K562 (cell line): ENCODE data around the gene RNGTT. TPM values are rescaled to one million over a fixed set of nuclear protein-coding genes. Genes with fewer than 3 reads are reported as not detected.

Experiments
- ATAC-seq: fragments of 200-7000 bp; cut with Tn5 transposase; 3 replicates; pipeline ENCODE4 v1.9.1; 2020; ENCODE audit warnings: moderate library complexity
- BruUV-seq: library from RNA; stranded (reverse); fragments of 400-500 nt; replicated peaks from 2 replicates; lab custom pipeline; 2021; lab: Mats Ljungman, UMichigan
- CTCF ChIA-PET: fragments of 300-600 bp; formaldehyde crosslinking; extraction: SDS; loops from one replicate; lab custom pipeline; 2021; ENCODE audit warnings: low intra/inter-chr PET ratio; lab: Yijun Ruan, JAX
- POLR2A ChIA-PET: fragments of 300-600, 350-650 bp; sonication (Branson Sonifier 250); formaldehyde crosslinking; extraction: SDS; loops from one replicate; lab custom pipeline; 2021; ENCODE audit warnings: antibody characterized with exemption, inconsistent platforms; lab: Yijun Ruan, JAX
- DNase-seq, 4 experiments: peaks; one replicate each; pipeline versions ENCODE4 v3.0.0 to v3.0.0-alpha.2; 2011 to 2018; ENCODE audit warnings: low spot score in 3 of 4, mixed read lengths in 3 of 4; ENCODE audit errors: extremely low read depth in 1 of 4
- FAIRE-seq: peaks from 2 replicates; lab custom pipeline; 2011; peaks lifted over from hg19 to GRCh38; lab: Jason Lieb, UNC
- H2AFZ ChIP-seq: 2 replicates; pipeline ENCODE4 v1.6.0; 2011; ENCODE audit warnings: low read depth, low read length, control low read depth, inconsistent platforms
- H3K27ac ChIP-seq: fragments of 200-600 bp; 3 replicates; pipeline ENCODE4 v1.8.0; 2011; ENCODE audit warnings: low read depth, mild to moderate bottlenecking, control low read depth, inconsistent platforms, low read length, moderate library complexity, mixed read lengths; ENCODE audit errors: extremely low read depth
- H3K27me3 ChIP-seq, 2 experiments: fragments of 300-600 bp in 1 of 2; 2 replicates in 1 of 2; 3 replicates in 1 of 2; pipeline versions ENCODE4 v1.6.0 to v1.8.0; 2011; ENCODE audit warnings: inconsistent platforms in 2 of 2, low read length in 2 of 2, mild to moderate bottlenecking in 1 of 2, mixed read lengths in 1 of 2, moderate library complexity in 1 of 2; ENCODE audit not compliant: control insufficient read depth in 2 of 2, insufficient read depth in 2 of 2
- H3K36me3 ChIP-seq: fragments of 300-600 bp; 3 replicates; pipeline ENCODE4 v1.8.0; 2011; ENCODE audit warnings: mild to moderate bottlenecking, low read length, inconsistent platforms; ENCODE audit not compliant: control insufficient read depth, insufficient read depth
- H3K4me1 ChIP-seq, 2 experiments: fragments of 200-600 bp in 1 of 2; replicated peaks in 1 of 2; 2 replicates in 1 of 2; 3 replicates in 1 of 2; pipeline versions ENCODE4 v1.5.1 to v1.8.0; 2011; ENCODE audit warnings: inconsistent platforms in 2 of 2, low read length in 2 of 2, mild to moderate bottlenecking in 1 of 2, mixed read lengths in 1 of 2, moderate library complexity in 1 of 2; ENCODE audit not compliant: control insufficient read depth in 2 of 2, insufficient read depth in 2 of 2
- H3K4me2 ChIP-seq: 2 replicates; pipeline ENCODE4 v1.6.1; 2011; ENCODE audit warnings: low read length, control low read depth, inconsistent platforms, mixed read lengths; ENCODE audit not compliant: insufficient read depth
- H3K4me3 ChIP-seq: fragments of 200-600 bp; sonication (generic), shearing (Covaris generic); 2 replicates; pipeline ENCODE4 v1.5.1; 2016; ENCODE audit warnings: control low read depth, inconsistent platforms
- H3K79me2 ChIP-seq: fragments of 200-600 bp; 3 replicates; pipeline ENCODE4 v1.8.0; 2011; ENCODE audit warnings: low read length, inconsistent platforms; ENCODE audit not compliant: control insufficient read depth, insufficient read depth
- H3K9ac ChIP-seq, 2 experiments: 2 replicates each; pipeline versions ENCODE4 v1.6.0 to v1.6.1; 2011; ENCODE audit warnings: low read depth in 2 of 2, low read length in 2 of 2, control low read depth in 1 of 2, inconsistent platforms in 1 of 2, mild to moderate bottlenecking in 1 of 2, mixed read lengths in 1 of 2; ENCODE audit not compliant: insufficient read depth in 1 of 2
- H3K9me1 ChIP-seq: one replicate; pipeline ENCODE4 v1.6.0; 2011; ENCODE audit warnings: inconsistent platforms, mild to moderate bottlenecking, low read length, moderate library complexity; ENCODE audit not compliant: control insufficient read depth, insufficient read depth
- H3K9me3 ChIP-seq: replicated peaks from 2 replicates; pipeline ENCODE4 v1.5.1; 2011; ENCODE audit warnings: low read depth, low read length, inconsistent platforms; ENCODE audit not compliant: control insufficient read depth, insufficient read depth
- H4K20me1 ChIP-seq: replicated peaks from 2 replicates; pipeline ENCODE4 v1.6.1; 2011; ENCODE audit warnings: low read length, inconsistent platforms, mixed read lengths; ENCODE audit not compliant: control insufficient read depth, insufficient read depth
- ARID4B ChIP-seq: sonication (generic); formaldehyde crosslinking; IDR thresholded peaks from 2 replicates; pipeline ENCODE4 v1.8.0; 2022; ENCODE audit warnings: mild to moderate bottlenecking, missing genetic modification reagents
- HDAC8 ChIP-seq: fragments of 450-650 bp; IDR thresholded peaks from 2 replicates; pipeline ENCODE4 v1.6.1; 2016; ENCODE audit warnings: mild to moderate bottlenecking, missing genetic modification characterization, moderate library complexity, missing compliant biosample characterization
- HMG20A ChIP-seq: fragments of 450-650 bp; formaldehyde crosslinking; conservative IDR thresholded peaks from 2 replicates; pipeline ENCODE4 v1.4.0; 2020; ENCODE audit warnings: mild to moderate bottlenecking, mixed read lengths
- HNRNPL ChIP-seq: fragments of 200-400 bp; formaldehyde crosslinking; IDR thresholded peaks from 2 replicates; pipeline ENCODE4 v1.6.1; 2017; ENCODE audit warnings: low read depth, mild to moderate bottlenecking, low read length
- KAT2B ChIP-seq: IDR thresholded peaks from one replicate; pipeline ENCODE4 v1.6.1; 2012; ENCODE audit warnings: low read depth, mild to moderate bottlenecking, control low read depth, inconsistent platforms, low read length, moderate library complexity
- NKRF ChIP-seq: fragments of 450-650 bp; IDR thresholded peaks from 2 replicates; pipeline ENCODE4 v1.6.1; 2016; ENCODE audit warnings: borderline replicate concordance
- NR4A1 ChIP-seq, 2 experiments: fragments of 250-450 bp in 1 of 2; fragments of 450-650 bp in 1 of 2; sonication (Bioruptor Pico) in 1 of 2; IDR thresholded peaks; 2 replicates each; pipeline versions ENCODE4 v1.4.0 to v1.6.1; 2016 to 2020; ENCODE audit warnings: mild to moderate bottlenecking in 2 of 2, missing compliant biosample characterization in 1 of 2, missing genetic modification characterization in 1 of 2, moderate library complexity in 1 of 2
- SNIP1 ChIP-seq: fragments of 450-650 bp; IDR thresholded peaks from 2 replicates; pipeline ENCODE4 v1.7.1; 2017; ENCODE audit warnings: low read depth, mild to moderate bottlenecking
- ZNF197 ChIP-seq: fragments of 200-800 bp; sonication (Bioruptor generic); IDR thresholded peaks from 2 replicates; pipeline ENCODE4 v1.6.1; 2016; ENCODE audit warnings: low read depth, missing genetic modification characterization, missing compliant biosample characterization
- ZNF274 ChIP-seq: IDR thresholded peaks from 2 replicates; pipeline ENCODE4 v1.6.1; 2011; ENCODE audit warnings: low read depth, mild to moderate bottlenecking, low read length, moderate library complexity, borderline replicate concordance
- ZNF324 ChIP-seq: fragments of 250-450 bp; sonication (Bioruptor Pico); IDR thresholded peaks from 2 replicates; pipeline ENCODE4 v1.4.0; 2020; ENCODE audit warnings: mild to moderate bottlenecking
- ZNF696 ChIP-seq: fragments of 250-450 bp; sonication (Bioruptor Pico); conservative IDR thresholded peaks from 2 replicates; pipeline ENCODE4 v1.4.0; 2020; ENCODE audit warnings: mild to moderate bottlenecking, moderate library complexity
- WGBS: fragments of 100-300 bp; shearing (Covaris generic); methylation state at CpG from one replicate; pipeline ENCODE4 v1.1.6; 2016; ENCODE audit warnings: low coverage, mixed read lengths; ENCODE audit not compliant: insufficient coverage; ENCODE audit errors: missing lambda C conversion rate; 5-methylcytosine and 5-hydroxymethylcytosine counted together
- in situ Hi-C: fragments of 300-500 bp; cut with MboI; formaldehyde crosslinking; loops from 4 replicates; pipeline ENCODE4 v1.15.0; 2018; ENCODE audit warnings: inconsistent platforms, mixed read lengths
- intact Hi-C: fragments of 100-400 bp; cut with micrococcal nuclease; formaldehyde crosslinking; loops from 2 replicates; pipeline ENCODE4 v1.14.2; 2022
- polyA plus RNA-seq, 8 experiments: library from polyadenylated mRNA; depleted of rRNA in 4 of 8; stranded (reverse) in 5 of 8; unstranded in 3 of 8; fragments of >200 nt; fragmentation: Nextera tagmentation in 2 of 8; fragmentation: Illumina TruSeq in 1 of 8; extraction: Ambion mirVana in 2 of 8; extraction: Trizol in 1 of 8; gene quantifications; 2 replicates each; pipeline versions ENCODE4 v1.2.1 to v1.2.3, GENCODE V29; 2011 to 2014; ENCODE audit warnings: inconsistent platforms in 1 of 8, missing spikeins in 1 of 8
- total RNA-seq, 7 experiments: library from RNA; depleted of rRNA in 6 of 7; stranded (reverse); fragments of >200 nt in 6 of 7; fragmentation: Illumina TruSeq in 2 of 7; extraction: Trizol in 2 of 7; gene quantifications; 2 replicates each; pipeline versions ENCODE4 v1.2.1 to v1.2.3, GENCODE V29; 2011 to 2021; ENCODE audit warnings: low replicate concordance in 1 of 7
- TF ChIP-seq, protein P1 (sequence below), 2 experiments: fragments of 450-650 bp in 1 of 2; IDR thresholded peaks; 2 replicates each; pipeline ENCODE4 v1.6.1; 2011 to 2017; ENCODE audit warnings: low read depth in 2 of 2, antibody characterized with exemption in 1 of 2, borderline replicate concordance in 1 of 2, low read length in 1 of 2, mild to moderate bottlenecking in 1 of 2, mixed read lengths in 1 of 2; ENCODE audit not compliant: control insufficient read depth in 1 of 2

Gene RNGTT
- total and polyA plus RNA-seq, 9 of the 15 experiments (the other 6 are each of a cell fraction or from before 2014, with no cell fraction given) = 6.1 to 31.7 (median 19.5) TPM

GRCh38 chr6:88970301-88970700 lies 6.9 kb upstream of the RNGTT start:
- no peaks in the 10 kb centered on the region for H3K9me1 ChIP-seq
- BruUV-seq = no TSS peak
- no peak overlapping the region for H3K4me2 ChIP-seq
- H3K4me3 ChIP-seq = no peak overlapping the region
- POLR2A ChIA-PET = no interaction called here
- no peak overlapping the region for H3K27ac ChIP-seq
- no peak overlapping the region for H2AFZ ChIP-seq
- ATAC-seq (no peak), DNase-seq (no peak), FAIRE-seq (no peak)
- in situ Hi-C loops = no loop called here
- H3K4me1 ChIP-seq = peaks cover 0 to 4% of the 10 kb centered on the region in 2 experiments; a peak in 1 of 5 replicates
- CTCF ChIA-PET = no interaction called here
- H3K79me2 ChIP-seq = no peaks in the 10 kb centered on the region
- no peaks in the 10 kb centered on the region for H4K20me1 ChIP-seq
- no peaks in the 10 kb centered on the region for H3K27me3 ChIP-seq
- intact Hi-C loops = no loop called here
- peaks cover 4% of the 10 kb centered on the region for H3K9me3 ChIP-seq
- no peak overlapping the region for H3K9ac ChIP-seq
- 36% methylated on average over 2 of the region's 2 CpGs for WGBS
- H3K36me3 ChIP-seq = no peaks in the 10 kb centered on the region
- TF ChIP-seq NKRF (no peak), HDAC8 (no peak), ZNF324 (CRISPR knock-in tag) (no peak), ARID4B (CRISPR knock-in tag) (no peak), NR4A1 (CRISPR knock-in tag; IDR thresholded peaks at IDR 0.05) (no peak), NR4A1 (tag; IDR thresholded peaks at IDR 0.05) (no peak), ZNF197 (no peak), HNRNPL (no peak), ZNF696 (CRISPR knock-in tag) (no peak), KAT2B (no peak), SNIP1 (no peak), ZNF274 (no peak), HMG20A (no peak)
- TF ChIP-seq, protein P1, sequence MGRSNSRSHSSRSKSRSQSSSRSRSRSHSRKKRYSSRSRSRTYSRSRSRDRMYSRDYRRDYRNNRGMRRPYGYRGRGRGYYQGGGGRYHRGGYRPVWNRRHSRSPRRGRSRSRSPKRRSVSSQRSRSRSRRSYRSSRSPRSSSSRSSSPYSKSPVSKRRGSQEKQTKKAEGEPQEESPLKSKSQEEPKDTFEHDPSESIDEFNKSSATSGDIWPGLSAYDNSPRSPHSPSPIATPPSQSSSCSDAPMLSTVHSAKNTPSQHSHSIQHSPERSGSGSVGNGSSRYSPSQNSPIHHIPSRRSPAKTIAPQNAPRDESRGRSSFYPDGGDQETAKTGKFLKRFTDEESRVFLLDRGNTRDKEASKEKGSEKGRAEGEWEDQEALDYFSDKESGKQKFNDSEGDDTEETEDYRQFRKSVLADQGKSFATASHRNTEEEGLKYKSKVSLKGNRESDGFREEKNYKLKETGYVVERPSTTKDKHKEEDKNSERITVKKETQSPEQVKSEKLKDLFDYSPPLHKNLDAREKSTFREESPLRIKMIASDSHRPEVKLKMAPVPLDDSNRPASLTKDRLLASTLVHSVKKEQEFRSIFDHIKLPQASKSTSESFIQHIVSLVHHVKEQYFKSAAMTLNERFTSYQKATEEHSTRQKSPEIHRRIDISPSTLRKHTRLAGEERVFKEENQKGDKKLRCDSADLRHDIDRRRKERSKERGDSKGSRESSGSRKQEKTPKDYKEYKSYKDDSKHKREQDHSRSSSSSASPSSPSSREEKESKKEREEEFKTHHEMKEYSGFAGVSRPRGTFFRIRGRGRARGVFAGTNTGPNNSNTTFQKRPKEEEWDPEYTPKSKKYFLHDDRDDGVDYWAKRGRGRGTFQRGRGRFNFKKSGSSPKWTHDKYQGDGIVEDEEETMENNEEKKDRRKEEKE (IDR thresholded peaks at IDR 0.05; ENCODE audit: borderline replicate concordance in 1 of 2, control insufficient read depth in 1 of 2, low read depth in 2 of 2, low read length in 1 of 2) = no peak
